ENCODE measurements around the gene GRWD1.

GRWD1 gene

DNA sequence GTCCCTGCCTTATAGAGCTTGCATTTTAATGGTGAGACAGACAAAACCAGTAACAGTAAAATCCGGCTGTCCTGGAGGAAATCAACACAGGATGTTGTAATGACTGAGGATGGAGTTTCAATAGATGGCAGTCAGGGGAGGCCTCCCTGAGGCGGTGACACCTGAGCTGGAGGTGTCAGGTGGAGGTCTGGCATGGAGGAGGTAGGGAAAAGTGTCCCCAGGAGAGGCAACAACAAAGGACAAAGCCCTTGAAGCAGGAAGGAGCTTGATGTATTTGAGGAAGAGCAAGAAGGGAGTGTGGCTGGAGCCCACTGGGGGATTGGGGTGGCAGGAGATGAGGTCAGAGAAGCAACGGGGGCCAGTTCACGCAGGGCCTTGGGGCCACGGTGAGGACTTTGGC is 44.5 kb upstream of the GRWD1 start:
- ATAC-seq = no peak
- TF ChIP-seq ZNF565 (CRISPR knock-in tag; conservative IDR thresholded peaks at IDR 0.05; ENCODE audit: low read depth) (no peak), ZC3H10 (CRISPR knock-in tag; IDR thresholded peaks at IDR 0.05) (no peak), ZFP3 (CRISPR knock-in tag; IDR thresholded peaks at IDR 0.05) (no peak), PPARA (CRISPR knock-in tag; IDR thresholded peaks at IDR 0.05; ENCODE audit: borderline replicate concordance) (no peak), RARB (CRISPR knock-in tag; IDR thresholded peaks at IDR 0.05) (no peak), ZNF70 (CRISPR knock-in tag; IDR thresholded peaks at IDR 0.05) (no peak), ESRRG (CRISPR knock-in tag; IDR thresholded peaks at IDR 0.05) (no peak), BACH2 (CRISPR knock-in tag; IDR thresholded peaks at IDR 0.05; ENCODE audit: borderline replicate concordance) (no peak), CSDC2 (CRISPR knock-in tag; IDR thresholded peaks at IDR 0.05) (no peak), GLIS3 (CRISPR knock-in tag; IDR thresholded peaks at IDR 0.05) (no peak), ZNF8 (CRISPR knock-in tag; IDR thresholded peaks at IDR 0.05) (no peak), TOX (CRISPR knock-in tag; IDR thresholded peaks at IDR 0.05; ENCODE audit: borderline replicate concordance) (no peak), ARNTL (CRISPR knock-in tag; IDR thresholded peaks at IDR 0.05; ENCODE audit: borderline replicate concordance, low read depth) (no peak), TSHZ2 (CRISPR knock-in tag; IDR thresholded peaks at IDR 0.05) (no peak), POU6F1 (CRISPR knock-in tag; IDR thresholded peaks at IDR 0.05; ENCODE audit: borderline replicate concordance, low read depth) (no peak), ISL1 (CRISPR knock-in tag; IDR thresholded peaks at IDR 0.05) (no peak), PATZ1 (CRISPR knock-in tag; IDR thresholded peaks at IDR 0.05; ENCODE audit: borderline replicate concordance) (no peak), OSR1 (CRISPR knock-in tag; IDR thresholded peaks at IDR 0.05) (no peak)
- TF ChIP-seq, protein P1, sequence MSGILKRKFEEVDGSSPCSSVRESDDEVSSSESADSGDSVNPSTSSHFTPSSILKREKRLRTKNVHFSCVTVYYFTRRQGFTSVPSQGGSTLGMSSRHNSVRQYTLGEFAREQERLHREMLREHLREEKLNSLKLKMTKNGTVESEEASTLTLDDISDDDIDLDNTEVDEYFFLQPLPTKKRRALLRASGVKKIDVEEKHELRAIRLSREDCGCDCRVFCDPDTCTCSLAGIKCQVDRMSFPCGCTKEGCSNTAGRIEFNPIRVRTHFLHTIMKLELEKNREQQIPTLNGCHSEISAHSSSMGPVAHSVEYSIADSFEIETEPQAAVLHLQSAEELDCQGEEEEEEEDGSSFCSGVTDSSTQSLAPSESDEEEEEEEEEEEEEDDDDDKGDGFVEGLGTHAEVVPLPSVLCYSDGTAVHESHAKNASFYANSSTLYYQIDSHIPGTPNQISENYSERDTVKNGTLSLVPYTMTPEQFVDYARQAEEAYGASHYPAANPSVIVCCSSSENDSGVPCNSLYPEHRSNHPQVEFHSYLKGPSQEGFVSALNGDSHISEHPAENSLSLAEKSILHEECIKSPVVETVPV (CRISPR knock-in tag; IDR thresholded peaks at IDR 0.05) = no peak

GRCh38 chr19:48403606-48404005 is 42.2 kb upstream of the GRWD1 start:
- TF ChIP-seq, protein P1 (CRISPR knock-in tag; IDR thresholded peaks at IDR 0.05) = no peak
- no peak for TF ChIP-seq TOX (CRISPR knock-in tag; IDR thresholded peaks at IDR 0.05; ENCODE audit: borderline replicate concordance)
- TF ChIP-seq GLIS3 (CRISPR knock-in tag; IDR thresholded peaks at IDR 0.05) = no peak
- TF ChIP-seq, protein P2, sequence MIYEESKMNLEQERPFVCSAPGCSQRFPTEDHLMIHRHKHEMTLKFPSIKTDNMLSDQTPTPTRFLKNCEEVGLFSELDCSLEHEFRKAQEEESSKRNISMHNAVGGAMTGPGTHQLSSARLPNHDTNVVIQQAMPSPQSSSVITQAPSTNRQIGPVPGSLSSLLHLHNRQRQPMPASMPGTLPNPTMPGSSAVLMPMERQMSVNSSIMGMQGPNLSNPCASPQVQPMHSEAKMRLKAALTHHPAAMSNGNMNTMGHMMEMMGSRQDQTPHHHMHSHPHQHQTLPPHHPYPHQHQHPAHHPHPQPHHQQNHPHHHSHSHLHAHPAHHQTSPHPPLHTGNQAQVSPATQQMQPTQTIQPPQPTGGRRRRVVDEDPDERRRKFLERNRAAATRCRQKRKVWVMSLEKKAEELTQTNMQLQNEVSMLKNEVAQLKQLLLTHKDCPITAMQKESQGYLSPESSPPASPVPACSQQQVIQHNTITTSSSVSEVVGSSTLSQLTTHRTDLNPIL (CRISPR knock-in tag; IDR thresholded peaks at IDR 0.05; ENCODE audit: low read depth) = no peak
- TF ChIP-seq TSHZ2 (CRISPR knock-in tag; IDR thresholded peaks at IDR 0.05) = no peak
- TF ChIP-seq ZNF565 (CRISPR knock-in tag; conservative IDR thresholded peaks at IDR 0.05; ENCODE audit: low read depth) = no peak
- TF ChIP-seq ESRRG (CRISPR knock-in tag; IDR thresholded peaks at IDR 0.05) = no peak
- TF ChIP-seq ZNF8 (CRISPR knock-in tag; IDR thresholded peaks at IDR 0.05) = no peak
- TF ChIP-seq ZFP3 (CRISPR knock-in tag; IDR thresholded peaks at IDR 0.05) = no peak
- TF ChIP-seq BACH2 (CRISPR knock-in tag; IDR thresholded peaks at IDR 0.05; ENCODE audit: borderline replicate concordance) = no peak
- no peak for TF ChIP-seq OSR1 (CRISPR knock-in tag; IDR thresholded peaks at IDR 0.05)
- TF ChIP-seq TCF4 (CRISPR knock-in tag; IDR thresholded peaks at IDR 0.05; ENCODE audit: borderline replicate concordance) = no peak
- no peak for TF ChIP-seq ZC3H10 (CRISPR knock-in tag; IDR thresholded peaks at IDR 0.05)
- peak; percentile 89 for ATAC-seq

Measured in SK-N-SH treated with all-trans-retinoic acid at 6 μM for 48 hours (cell line).